Measurements from ENCODE around the gene HMG20B.

- TF ChIP-seq POLR2AphosphoS5 (IDR thresholded peaks at IDR 0.05; ENCODE audit: low read depth, low read length) (no peak), SMC3 (IDR thresholded peaks at IDR 0.05; ENCODE audit: low read depth, low read length) (no peak), MAX (IDR thresholded peaks at IDR 0.05; ENCODE audit: low read depth) (no peak), JUND (IDR thresholded peaks at IDR 0.05) (no peak)
- TF ChIP-seq, protein P1, sequence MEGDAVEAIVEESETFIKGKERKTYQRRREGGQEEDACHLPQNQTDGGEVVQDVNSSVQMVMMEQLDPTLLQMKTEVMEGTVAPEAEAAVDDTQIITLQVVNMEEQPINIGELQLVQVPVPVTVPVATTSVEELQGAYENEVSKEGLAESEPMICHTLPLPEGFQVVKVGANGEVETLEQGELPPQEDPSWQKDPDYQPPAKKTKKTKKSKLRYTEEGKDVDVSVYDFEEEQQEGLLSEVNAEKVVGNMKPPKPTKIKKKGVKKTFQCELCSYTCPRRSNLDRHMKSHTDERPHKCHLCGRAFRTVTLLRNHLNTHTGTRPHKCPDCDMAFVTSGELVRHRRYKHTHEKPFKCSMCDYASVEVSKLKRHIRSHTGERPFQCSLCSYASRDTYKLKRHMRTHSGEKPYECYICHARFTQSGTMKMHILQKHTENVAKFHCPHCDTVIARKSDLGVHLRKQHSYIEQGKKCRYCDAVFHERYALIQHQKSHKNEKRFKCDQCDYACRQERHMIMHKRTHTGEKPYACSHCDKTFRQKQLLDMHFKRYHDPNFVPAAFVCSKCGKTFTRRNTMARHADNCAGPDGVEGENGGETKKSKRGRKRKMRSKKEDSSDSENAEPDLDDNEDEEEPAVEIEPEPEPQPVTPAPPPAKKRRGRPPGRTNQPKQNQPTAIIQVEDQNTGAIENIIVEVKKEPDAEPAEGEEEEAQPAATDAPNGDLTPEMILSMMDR (IDR thresholded peaks at IDR 0.05), result no peak
Observed at GRCh38 chr19:3546119-3546518, 26.6 kb upstream of the HMG20B start.
